HG03558 (cell line): ENCODE measurements around the gene AP4M1.

ENCODE experiments used
- ATAC-seq: cut with Tn5 transposase; IDR thresholded peaks from one replicate; pipeline ENCODE4 v1.9.1; 2021; ENCODE audit warnings: moderate number of reproducible peaks; ENCODE audit not compliant: unreplicated experiment; ENCODE audit errors: extremely low read depth

Gene AP4M1

DNA sequence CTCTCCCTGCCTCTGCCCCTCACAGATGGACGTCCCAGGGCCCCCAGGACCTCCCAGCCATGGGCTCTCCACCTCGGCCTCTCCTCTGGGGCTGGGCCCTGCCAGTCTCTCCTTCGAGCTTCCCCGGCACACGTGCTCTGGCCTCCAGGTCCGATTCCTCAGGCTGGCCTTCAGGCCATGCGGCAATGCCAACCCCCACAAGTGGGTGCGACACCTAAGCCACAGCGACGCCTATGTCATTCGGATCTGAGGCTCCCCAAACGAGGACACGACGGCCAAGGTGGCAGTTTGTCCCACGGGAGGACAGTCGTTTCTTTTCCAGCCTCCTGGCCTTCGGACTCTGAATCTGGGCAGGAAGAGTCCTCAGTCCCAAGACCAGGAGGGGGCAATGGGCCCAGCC, 5.2 kb downstream of the AP4M1 start:
- no peak for ATAC-seq

DNA sequence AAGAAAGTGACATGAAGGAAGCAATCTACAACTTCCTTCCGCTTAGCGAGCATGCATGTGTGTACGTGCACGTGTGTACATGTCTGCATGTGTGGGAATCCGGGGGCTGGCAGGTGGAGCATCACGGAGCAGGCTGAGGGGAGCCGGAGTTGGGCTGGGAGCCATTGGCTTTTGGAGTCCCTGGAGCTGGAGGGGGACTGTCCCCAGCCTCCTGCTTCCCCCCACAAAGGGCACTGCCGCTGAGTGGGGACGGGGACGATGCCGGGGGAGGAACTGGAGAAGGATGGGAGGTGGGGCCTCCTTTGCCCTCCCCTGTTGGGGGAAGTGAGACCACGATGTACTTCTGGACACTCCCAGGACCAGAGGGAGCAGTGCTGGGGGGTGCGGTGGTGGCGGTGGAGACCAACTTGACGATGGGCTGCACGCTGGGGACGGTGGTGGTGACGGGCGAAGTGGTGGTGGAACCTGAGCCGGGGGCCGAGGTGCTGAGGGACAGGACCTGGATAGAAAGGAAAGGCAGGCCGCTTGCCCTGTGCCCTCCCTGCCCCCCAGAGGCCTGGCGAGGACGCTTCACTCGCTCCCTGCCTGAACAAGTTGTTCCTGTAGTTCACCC, 5.8 kb downstream of the AP4M1 start:
- no peak for ATAC-seq

DNA sequence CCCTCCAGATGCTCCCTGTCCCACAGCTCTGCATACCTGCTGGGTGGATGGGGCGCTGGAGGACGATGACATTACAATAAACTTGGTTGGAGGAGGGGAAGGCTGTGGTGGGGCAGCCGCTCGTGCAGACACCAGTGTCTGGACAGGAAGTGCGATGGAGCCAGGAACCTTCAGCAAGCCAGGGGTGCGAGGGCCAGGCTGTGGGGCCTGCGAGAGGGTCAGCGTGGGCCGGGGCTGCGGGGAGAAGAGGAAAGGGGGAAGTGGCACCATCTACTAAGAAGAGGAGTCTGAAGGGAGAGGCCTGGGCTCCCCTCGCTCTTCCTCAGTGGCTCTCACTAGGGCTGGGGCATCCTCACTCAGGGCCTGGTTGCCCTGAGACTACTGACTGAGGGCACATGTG, 6.4 kb downstream of the AP4M1 start:
- ATAC-seq, result no peak

DNA sequence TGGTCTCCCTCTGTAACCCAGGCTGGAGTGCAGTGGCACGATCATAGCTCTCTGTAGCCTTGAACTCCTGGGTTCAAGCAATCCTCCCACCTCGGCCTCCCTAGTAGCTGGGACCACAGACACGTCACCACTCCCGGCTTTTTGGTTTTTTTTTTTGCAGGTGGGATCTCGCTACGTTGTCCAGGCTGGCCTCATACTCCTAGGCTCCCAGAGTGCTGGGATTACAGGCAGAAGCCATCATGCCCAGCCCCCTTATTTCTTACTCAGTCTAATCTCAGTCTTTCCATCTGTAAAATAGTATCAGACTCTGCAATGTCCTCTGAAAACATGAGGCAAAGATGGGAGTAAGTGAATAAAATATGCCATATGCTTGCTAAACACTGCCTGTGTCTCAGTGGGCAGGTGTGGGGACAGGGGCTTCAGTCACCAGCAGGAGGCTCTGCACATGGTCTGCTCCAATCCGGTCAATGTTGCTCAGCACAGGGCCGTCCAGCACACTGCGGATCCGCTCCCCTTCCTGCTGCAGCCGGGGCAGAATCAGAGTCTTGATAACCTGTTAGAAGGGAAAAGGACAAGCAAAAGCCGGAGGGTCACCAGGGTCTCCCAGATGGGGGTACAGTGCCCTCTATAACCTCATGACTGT, 8.2 kb downstream of the AP4M1 start:
- no peak for ATAC-seq

GRCh38 chr7:100111156-100111555, 9.7 kb downstream of the AP4M1 start:
- ATAC-seq, result no peak

- no peak for ATAC-seq
Measured at GRCh38 chr7:100111914-100112313, 10.5 kb downstream of the AP4M1 start.

GRCh38 chr7:100115026-100115425, 13.6 kb downstream of the AP4M1 start:
- no peak for ATAC-seq

DNA sequence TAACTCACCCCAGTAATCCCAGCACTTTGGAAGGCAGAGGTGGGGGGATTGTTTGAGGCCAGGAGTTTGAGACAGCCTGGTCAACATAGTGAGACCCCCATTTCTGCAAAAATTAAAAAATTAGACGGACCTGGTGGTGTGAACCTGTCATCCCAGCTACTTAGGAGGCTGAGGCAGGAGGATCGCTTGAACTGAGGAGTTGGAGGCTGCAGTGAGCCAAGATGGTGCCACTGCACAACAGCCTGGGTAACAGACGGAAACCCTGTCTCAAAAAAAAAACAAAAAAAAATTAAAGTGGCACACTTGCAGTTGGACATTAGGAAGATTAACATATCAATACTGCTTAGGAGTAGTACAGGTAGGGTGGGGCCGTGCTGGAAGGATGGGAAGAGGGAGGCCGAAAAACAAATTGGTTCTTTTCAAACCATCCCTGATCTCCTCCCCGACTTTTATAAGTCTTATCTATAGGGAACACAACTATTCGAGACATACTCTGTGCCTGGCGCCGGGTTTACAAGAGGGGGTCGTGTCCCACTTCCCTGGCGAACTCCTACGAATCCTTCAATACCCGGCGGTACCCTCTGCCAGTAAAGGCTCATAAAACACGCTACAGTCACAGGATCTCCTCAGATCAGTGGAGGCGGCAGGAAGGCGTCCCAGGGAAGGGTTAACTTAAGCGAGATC, 17.1 kb downstream of the AP4M1 start:
- no peak for ATAC-seq

GRCh38 chr7:100119072-100119969, 17.9 kb downstream of the AP4M1 start, which contains the start of the genes CNPY4 and TAF6:
Gene CNPY4 (plus strand): TSS chr7:100119634. CDS start chr7:100119745, 111 bp downstream.
Gene TAF6 (minus strand): TSS chr7:100119358. CDS start chr7:100114209, 5,149 bp downstream.
- ATAC-seq, result peak; percentile 43

- ATAC-seq, result no peak
Measured at GRCh38 chr7:100119970-100120732, 18.7 kb downstream of the AP4M1 start.

- no peak for ATAC-seq
Measured at GRCh38 chr7:100120733-100121036, 19.2 kb downstream of the AP4M1 start.

- no peak for ATAC-seq
Measured at GRCh38 chr7:100122067-100122466, 20.6 kb downstream of the AP4M1 start.

DNA sequence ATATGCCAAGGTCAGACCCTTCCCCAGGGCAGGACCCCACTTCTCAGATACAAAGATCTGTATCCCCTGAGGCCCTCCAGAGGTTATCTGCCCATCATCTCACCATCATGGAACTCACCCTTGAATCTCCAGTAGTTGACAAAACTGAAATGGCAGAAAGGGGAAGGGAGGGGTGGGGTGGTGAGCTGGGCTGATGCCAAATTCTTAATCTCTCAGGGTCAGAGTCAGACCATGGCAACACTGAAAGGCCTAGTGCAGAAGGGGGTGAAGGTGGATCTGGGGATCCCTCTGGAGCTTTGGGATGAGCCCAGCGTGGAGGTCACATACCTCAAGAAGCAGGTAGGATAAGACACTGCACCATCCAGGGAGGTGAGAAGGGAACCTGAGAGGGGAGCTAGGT, 21.1 kb downstream of the AP4M1 start:
- ATAC-seq, result no peak

- no peak for ATAC-seq
Measured at GRCh38 chr7:100124301-100125230, 23.1 kb downstream of the AP4M1 start.

DNA sequence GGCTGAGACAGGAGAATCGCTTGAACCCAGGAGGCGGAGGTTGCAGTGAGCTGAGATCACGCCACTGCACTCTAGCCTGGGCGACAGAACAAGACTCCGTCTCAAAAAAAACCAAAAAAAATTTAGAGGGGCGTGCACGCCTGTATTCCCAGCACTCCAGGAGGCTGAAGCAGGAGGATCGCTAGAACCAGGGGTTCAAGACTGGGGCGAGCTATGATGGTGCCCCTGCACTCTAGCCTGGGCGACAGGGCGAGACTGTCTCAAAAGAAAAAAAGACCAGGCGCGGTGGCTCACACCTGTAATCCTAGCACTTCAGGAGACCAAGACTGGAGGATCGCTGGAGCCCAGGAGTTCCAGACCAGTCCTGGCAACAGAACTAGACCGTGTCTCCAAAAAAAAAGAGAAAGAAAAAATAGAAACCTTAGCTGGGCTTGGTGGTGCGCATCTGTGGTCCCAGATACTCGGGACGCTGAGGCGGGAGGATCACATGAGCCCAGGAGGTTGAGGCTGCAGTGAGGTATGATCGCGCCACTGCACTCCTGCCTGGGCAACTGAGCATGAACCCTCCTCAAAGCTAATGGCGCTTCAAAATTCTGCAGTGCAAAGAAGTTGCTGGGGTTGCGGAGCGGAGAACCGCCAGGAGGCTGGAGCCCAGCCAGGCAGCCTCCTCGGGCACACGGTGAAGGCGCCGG, 24.9 kb downstream of the AP4M1 start:
- no peak for ATAC-seq

GRCh38 chr7:100126931-100127865, 25.8 kb downstream of the AP4M1 start, which contains the start of gene MBLAC1:
Gene MBLAC1 (plus strand): TSS chr7:100126967. CDS start chr7:100127396, 429 bp downstream.
- ATAC-seq, result no peak
